Osteocyte (in vitro differentiated cells): ENCODE results near the gene ECT2. TPM values are rescaled to one million over a fixed set of nuclear protein-coding genes. Genes with fewer than 3 reads are reported as not detected.

Source experiments
- DNase-seq: peaks from one replicate; pipeline ENCODE4 v3.0.0; 2021; ENCODE audit warnings: mixed read lengths; ENCODE audit not compliant: unreplicated experiment; ENCODE audit errors: extremely low spot score
- H3K27ac Mint-ChIP-seq: one replicate; pipeline ENCODE4 v1.8.0; 2021; ENCODE audit warnings: mild to moderate bottlenecking, mixed read lengths; ENCODE audit not compliant: unreplicated experiment
- H3K27me3 Mint-ChIP-seq: one replicate; pipeline ENCODE4 v1.8.0; 2021; ENCODE audit warnings: mixed read lengths; ENCODE audit not compliant: unreplicated experiment
- H3K36me3 Mint-ChIP-seq: one replicate; pipeline ENCODE4 v1.8.0; 2021; ENCODE audit warnings: mixed read lengths; ENCODE audit not compliant: unreplicated experiment
- H3K4me1 Mint-ChIP-seq: one replicate; pipeline ENCODE4 v1.8.0; 2021; ENCODE audit warnings: mixed read lengths; ENCODE audit not compliant: unreplicated experiment
- H3K4me3 Mint-ChIP-seq: one replicate; pipeline ENCODE4 v1.8.0; 2021; ENCODE audit warnings: mild to moderate bottlenecking, moderate library complexity, mixed read lengths; ENCODE audit not compliant: unreplicated experiment
- H3K9me3 Mint-ChIP-seq: one replicate; pipeline ENCODE4 v1.8.0; 2021; ENCODE audit warnings: mixed read lengths; ENCODE audit not compliant: unreplicated experiment
- CTCF ChIP-seq: fragments of 200-600 bp; sonication (generic); IDR thresholded peaks from 2 replicates; pipeline ENCODE4 v1.5.0; 2021; ENCODE audit warnings: antibody characterized with exemption, mild to moderate bottlenecking, moderate library complexity
- total RNA-seq: library from RNA; stranded (reverse); gene quantifications from 2 replicates; pipeline ENCODE4 v1.2.1, GENCODE V29; 2021

ECT2 gene
- total RNA-seq, 1 donor from 2014 or later, result 18.9 TPM

DNA sequence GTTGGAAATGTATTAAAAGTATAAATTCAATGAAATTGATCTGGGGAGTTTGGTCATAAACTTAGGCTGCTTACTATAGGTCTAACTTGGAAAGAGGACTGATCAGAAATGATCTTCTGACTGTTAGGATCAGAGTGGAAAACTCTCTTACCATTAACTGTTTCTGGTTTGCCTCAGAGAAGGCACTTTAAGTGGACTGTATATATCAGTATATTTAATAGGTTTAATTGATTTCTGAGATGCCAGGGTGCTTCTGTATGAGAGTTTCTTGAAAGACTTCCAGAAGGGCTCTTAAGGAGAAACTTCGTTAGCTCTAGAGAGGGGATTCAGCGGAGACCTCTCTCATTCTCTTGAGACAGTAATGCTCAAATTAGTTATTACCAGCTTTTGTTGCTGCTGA, 36.5 kb downstream of the ECT2 start:
- peaks cover 24% of the 10 kb centered on the region for H3K4me1 Mint-ChIP-seq
- no peaks in the 10 kb centered on the region for H3K27me3 Mint-ChIP-seq
- TF ChIP-seq CTCF, result no peak
- H3K4me3 Mint-ChIP-seq, result no peak overlapping the region
- H3K9me3 Mint-ChIP-seq, result no peaks in the 10 kb centered on the region
- peaks cover 23% of the 10 kb centered on the region for H3K36me3 Mint-ChIP-seq
- no peak overlapping the region for H3K27ac Mint-ChIP-seq
- no peak for DNase-seq

DNA sequence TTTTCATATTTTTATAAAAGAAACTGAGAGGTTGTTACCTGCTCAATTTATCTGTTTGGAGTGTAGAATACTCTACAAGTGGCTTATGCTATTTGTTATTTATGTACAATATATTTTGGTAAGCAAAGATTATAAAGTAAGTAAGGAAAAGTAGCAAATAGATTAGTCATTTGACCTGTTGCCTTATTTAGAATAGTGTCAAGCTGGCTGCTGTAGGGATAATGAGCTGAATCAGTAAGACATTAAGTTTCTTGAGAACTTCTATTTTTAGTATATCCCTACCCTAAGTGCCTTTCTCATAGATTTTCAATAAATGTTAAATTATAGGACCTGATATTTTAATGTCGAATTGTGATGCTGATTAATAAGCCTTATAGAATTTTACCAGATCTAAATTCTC, 37.2 kb downstream of the ECT2 start:
- Mint-ChIP-seq H3K27ac (no peak overlapping the region), H3K4me3 (no peak overlapping the region), H3K36me3 (peaks cover 25% of the 10 kb centered on the region), H3K9me3 (no peaks in the 10 kb centered on the region), H3K27me3 (no peaks in the 10 kb centered on the region), H3K4me1 (peaks cover 18% of the 10 kb centered on the region)
- no peak for TF ChIP-seq CTCF
- DNase-seq, result no peak

GRCh38 chr3:172799246-172799645, 48.7 kb downstream of the ECT2 start:
- Mint-ChIP-seq H3K4me3 (no peak overlapping the region), H3K4me1 (peaks cover 18% of the 10 kb centered on the region), H3K36me3 (peaks cover 6% of the 10 kb centered on the region), H3K27me3 (no peaks in the 10 kb centered on the region), H3K27ac (no peak overlapping the region), H3K9me3 (no peaks in the 10 kb centered on the region)
- DNase-seq, result no peak
- TF ChIP-seq CTCF, result no peak

- Mint-ChIP-seq H3K27me3 (no peaks in the 10 kb centered on the region), H3K4me3 (no peak overlapping the region), H3K9me3 (no peaks in the 10 kb centered on the region), H3K36me3 (peaks cover 6% of the 10 kb centered on the region), H3K27ac (no peak overlapping the region), H3K4me1 (peaks cover 21% of the 10 kb centered on the region)
- no peak for DNase-seq
- TF ChIP-seq CTCF, result no peak
Measured at GRCh38 chr3:172800156-172800555, 49.6 kb downstream of the ECT2 start.

DNA sequence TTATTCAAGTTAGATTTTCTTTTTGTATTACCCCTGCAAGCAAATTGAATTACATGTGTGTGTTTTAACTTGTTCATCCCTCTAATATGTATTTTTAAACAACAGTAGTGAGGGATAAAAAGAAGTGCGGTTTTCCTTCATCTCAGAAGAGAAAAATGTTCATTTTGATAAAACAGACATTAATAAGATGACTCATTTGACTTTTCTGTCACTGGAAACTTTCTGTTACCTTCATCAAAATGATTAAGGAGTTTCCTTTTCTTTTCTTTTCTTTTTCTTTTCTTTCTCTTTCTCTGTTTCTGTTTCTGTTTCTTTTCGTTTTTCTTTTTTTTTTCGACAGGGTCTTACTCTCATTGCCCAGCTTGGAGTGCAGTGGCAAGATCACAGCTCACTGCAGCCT, 53.0 kb downstream of the ECT2 start:
- peak overlapping the region; percentile 48 for H3K27ac Mint-ChIP-seq
- no peaks in the 10 kb centered on the region for H3K9me3 Mint-ChIP-seq
- H3K27me3 Mint-ChIP-seq, result no peaks in the 10 kb centered on the region
- H3K4me1 Mint-ChIP-seq, result peaks cover 26% of the 10 kb centered on the region
- H3K36me3 Mint-ChIP-seq, result peaks cover 9% of the 10 kb centered on the region
- TF ChIP-seq CTCF, result no peak
- DNase-seq, result no peak
- no peak overlapping the region for H3K4me3 Mint-ChIP-seq
